Tibial artery (tissue), 4 donors: Measurements from ENCODE around the gene DHRS7.

Experiments used
- DNase-seq, 2 donors: peaks; one replicate each; pipeline ENCODE4 v3.0.0-alpha.2; 2019
- H3K27ac ChIP-seq, 2 donors: fragments of 200-600 bp; sonication (generic) in 1 of 2; 1 replicate in 1 of 2; 2 replicates in 1 of 2; pipeline ENCODE4 v1.5.1; 2018 to 2019; ENCODE audit warnings: mild to moderate bottlenecking in 1 of 2
- H3K27me3 ChIP-seq, 2 donors: fragments of 200-600 bp; sonication (generic) in 1 of 2; one replicate each; pipeline versions ENCODE4 v1.5.1 to v1.6.0; 2016 to 2019
- H3K36me3 ChIP-seq, 3 donors: fragments of 200-600 bp; sonication (generic) in 2 of 3; one replicate each; pipeline ENCODE4 v1.5.1; 2016 to 2019; ENCODE audit warnings: mild to moderate bottlenecking in 2 of 3
- H3K4me1 ChIP-seq, 4 donors: fragments of 200-600 bp; sonication (generic) in 2 of 4; 1 replicate in 3 of 4; 2 replicates in 1 of 4; pipeline ENCODE4 v1.5.1; 2016 to 2019
- H3K4me3 ChIP-seq, 2 donors: fragments of 200-600 bp; sonication (generic) in 1 of 2; 1 replicate in 1 of 2; 2 replicates in 1 of 2; pipeline ENCODE4 v1.5.1; 2018 to 2019; ENCODE audit warnings: mild to moderate bottlenecking in 2 of 2
- H3K9me3 ChIP-seq, 3 donors: fragments of 200-600 bp; sonication (generic) in 1 of 3; one replicate each; pipeline ENCODE4 v1.5.1; 2016 to 2019
- CTCF ChIP-seq, 2 experiments: fragments of 200-600 bp in 1 of 2; fragments of 450-650 bp in 1 of 2; IDR thresholded peaks; one replicate each; pipeline ENCODE4 v1.5.1; 2017 to 2019; ENCODE audit warnings: antibody characterized with exemption in 2 of 2, mild to moderate bottlenecking in 1 of 2, moderate library complexity in 1 of 2
- intact Hi-C: fragments of 100-400 bp; cut with DNase I; formaldehyde crosslinking; loops from one replicate; pipeline ENCODE4 v1.15.0; 2023; ENCODE audit warnings: low total_unique reads

Gene DHRS7

GRCh38 chr14:60211153-60211552 lies 46.0 kb upstream of the DHRS7 start:
- no peak overlapping the region for H3K4me3 ChIP-seq
- intact Hi-C loops, result no loop called here
- H3K36me3 ChIP-seq, result no peaks in the 10 kb centered on the region
- peaks cover 0 to 16% (median 0%) of the 10 kb centered on the region in 4 donors for H3K4me1 ChIP-seq
- no peak for DNase-seq
- no peaks in the 10 kb centered on the region for H3K9me3 ChIP-seq
- TF ChIP-seq CTCF (IDR thresholded peaks at IDR 0.05), result no peak
- H3K27me3 ChIP-seq, result peaks cover 0 to 3% of the 10 kb centered on the region in 2 donors
- H3K27ac ChIP-seq, result no peak overlapping the region

GRCh38 chr14:60210703-60211102 lies 45.5 kb upstream of the DHRS7 start:
- Histone ChIP-seq H3K9me3 (no peaks in the 10 kb centered on the region), H3K36me3 (no peaks in the 10 kb centered on the region), H3K27me3 (peaks cover 0 to 3% of the 10 kb centered on the region in 2 donors), H3K4me3 (no peak overlapping the region), H3K4me1 (peaks cover 0 to 11% (median 0%) of the 10 kb centered on the region in 4 donors), H3K27ac (no peak overlapping the region)
- intact Hi-C loops, result no loop called here
- DNase-seq, result no peak
- no peak for TF ChIP-seq CTCF (IDR thresholded peaks at IDR 0.05)

- H3K4me3 ChIP-seq, result no peak overlapping the region
- DNase-seq, result no peak
- no peak overlapping the region for H3K27ac ChIP-seq
- no peak for TF ChIP-seq CTCF (IDR thresholded peaks at IDR 0.05)
- peaks cover 0 to 3% of the 10 kb centered on the region in 2 donors for H3K27me3 ChIP-seq
- intact Hi-C loops, result loop anchor here (5.0 kb wide), 1 partner anchor 110 kb away; no protein-coding TSS in a partner anchor
- no peaks in the 10 kb centered on the region for H3K4me1 ChIP-seq
- no peaks in the 10 kb centered on the region for H3K9me3 ChIP-seq
- no peaks in the 10 kb centered on the region for H3K36me3 ChIP-seq
Measured at GRCh38 chr14:60206837-60207533, 41.8 kb upstream of the DHRS7 start.

- no peaks in the 10 kb centered on the region for H3K4me1 ChIP-seq
- H3K36me3 ChIP-seq, result no peaks in the 10 kb centered on the region
- H3K4me3 ChIP-seq, result no peak overlapping the region
- TF ChIP-seq CTCF (IDR thresholded peaks at IDR 0.05), result no peak
- no peak for DNase-seq
- no peaks in the 10 kb centered on the region for H3K9me3 ChIP-seq
- peaks cover 0 to 3% of the 10 kb centered on the region in 2 donors for H3K27me3 ChIP-seq
- H3K27ac ChIP-seq, result no peak overlapping the region
- intact Hi-C loops, result loop anchor here (5.0 kb wide), 1 partner anchor 111 kb away; no protein-coding TSS in a partner anchor
Measured at GRCh38 chr14:60206249-60206670, 41.1 kb upstream of the DHRS7 start.

GRCh38 chr14:60204843-60205774 lies 39.9 kb upstream of the DHRS7 start:
- Histone ChIP-seq H3K4me1 (no peaks in the 10 kb centered on the region), H3K9me3 (no peaks in the 10 kb centered on the region), H3K4me3 (no peak overlapping the region), H3K27me3 (peaks cover 0 to 3% of the 10 kb centered on the region in 2 donors), H3K36me3 (no peaks in the 10 kb centered on the region), H3K27ac (no peak overlapping the region)
- DNase-seq, result no peak
- TF ChIP-seq CTCF (IDR thresholded peaks at IDR 0.05), result no peak
- intact Hi-C loops, result loop anchor here (5.0 kb wide), 1 partner anchor 112 kb away; no protein-coding TSS in a partner anchor
